ENCODE data around the gene LLCFC1. TPM values are rescaled to one million over a fixed set of nuclear protein-coding genes. Genes with fewer than 3 reads are reported as not detected.
"Not testable (repeated sequence)": the region's sequence is repeated elsewhere in the genome, so short reads cannot be mapped to it uniquely, and the experiment has no call there.

LLCFC1 gene
- total RNA-seq, 2 experiments from 2014 or later = not detected

- Mint-ChIP-seq H3K27ac (no peak overlapping the region), H3K27me3 (ENCODE audit: low read depth) (peaks cover 12% of the 10 kb centered on the region), H3K4me1 (ENCODE audit: low read depth) (no peaks in the 10 kb centered on the region), H3K36me3 (ENCODE audit: low read depth) (no peaks in the 10 kb centered on the region), H3K4me3 (no peak overlapping the region), H3K9me3 (ENCODE audit: insufficient read depth) (no peaks in the 10 kb centered on the region)
- ATAC-seq (no peak), DNase-seq (no peak)
- ChIA-PET CTCF (no interaction called here), POLR2A (no interaction called here)
Observed at GRCh38 chr7:142968229-142968628, 28.9 kb downstream of the LLCFC1 start.

GRCh38 chr7:142969183-142969582, 29.9 kb downstream of the LLCFC1 start:
- Mint-ChIP-seq H3K4me3 (no peak overlapping the region), H3K27me3 (ENCODE audit: low read depth) (peaks cover 9% of the 10 kb centered on the region), H3K27ac (no peak overlapping the region), H3K36me3 (ENCODE audit: low read depth) (no peaks in the 10 kb centered on the region), H3K4me1 (ENCODE audit: low read depth) (no peaks in the 10 kb centered on the region), H3K9me3 (ENCODE audit: insufficient read depth) (no peaks in the 10 kb centered on the region)
- CTCF ChIA-PET = interaction anchor here (0.9 kb wide), 1 partner anchor 96 kb away, joined by 4 read pairs; no protein-coding TSS in a partner anchor
- ATAC-seq = no peak
- POLR2A ChIA-PET = no interaction called here
- no peak for DNase-seq

DNA sequence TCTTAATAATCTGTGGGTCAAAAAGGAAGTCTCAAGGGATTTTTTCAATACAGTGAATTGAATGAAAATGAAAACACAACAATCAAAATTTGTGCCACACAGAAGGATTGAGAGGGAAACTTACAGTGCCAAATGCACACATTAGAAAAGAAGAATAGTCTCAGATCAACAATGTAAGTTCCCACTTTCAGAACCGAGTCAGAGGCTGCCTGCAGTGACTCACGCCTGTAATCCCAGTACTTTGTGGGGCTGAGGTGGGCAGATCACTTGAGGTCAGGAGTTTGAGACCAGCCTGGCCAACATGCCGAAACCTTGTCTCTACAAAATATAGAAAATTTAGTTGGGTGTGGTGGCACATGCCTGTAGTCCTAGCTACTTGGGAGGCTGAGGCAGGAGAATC, 35.3 kb downstream of the LLCFC1 start:
- no peaks in the 10 kb centered on the region for H3K9me3 Mint-ChIP-seq (ENCODE audit: insufficient read depth)
- H3K27ac Mint-ChIP-seq = no peak overlapping the region
- DNase-seq = no peak
- no peaks in the 10 kb centered on the region for H3K36me3 Mint-ChIP-seq (ENCODE audit: low read depth)
- POLR2A ChIA-PET = no interaction called here
- H3K27me3 Mint-ChIP-seq (ENCODE audit: low read depth) = peaks cover 12% of the 10 kb centered on the region
- H3K4me1 Mint-ChIP-seq (ENCODE audit: low read depth) = no peaks in the 10 kb centered on the region
- CTCF ChIA-PET = interaction anchor here (0.9 to 1.3 kb wide), 2 partner anchors 14 to 93 kb away, joined by 3 to 4 read pairs; no protein-coding TSS in a partner anchor
- H3K4me3 Mint-ChIP-seq = no peak overlapping the region
- ATAC-seq = no peak

- ATAC-seq; H3K4me3 Mint-ChIP-seq; DNase-seq; H3K9me3 Mint-ChIP-seq (ENCODE audit: insufficient read depth); H3K4me1 Mint-ChIP-seq (ENCODE audit: low read depth); POLR2A ChIA-PET; CTCF ChIA-PET; H3K27ac Mint-ChIP-seq; H3K36me3 Mint-ChIP-seq (ENCODE audit: low read depth): not testable (repeated sequence)
- peaks cover 26% of the 10 kb centered on the region for H3K27me3 Mint-ChIP-seq (ENCODE audit: low read depth)
Observed at GRCh38 chr7:142978402-142978801, 39.1 kb downstream of the LLCFC1 start.

GRCh38 chr7:142983825-142984224, 44.5 kb downstream of the LLCFC1 start:
- Mint-ChIP-seq H3K9me3 (ENCODE audit: insufficient read depth) (no peaks in the 10 kb centered on the region), H3K27me3 (ENCODE audit: low read depth) (peaks cover 22% of the 10 kb centered on the region), H3K4me1 (ENCODE audit: low read depth) (no peaks in the 10 kb centered on the region), H3K36me3 (ENCODE audit: low read depth) (no peaks in the 10 kb centered on the region), H3K27ac (no peak overlapping the region), H3K4me3 (no peak overlapping the region)
- POLR2A ChIA-PET = no interaction called here
- CTCF ChIA-PET = interaction anchor here (0.8 kb wide), 1 partner anchor 19 kb away, joined by 3 read pairs; no protein-coding TSS in a partner anchor
- DNase-seq = no peak
- ATAC-seq = no peak

- POLR2A ChIA-PET = no interaction called here
Observed at GRCh38 chr7:142984297-142984696, 45.0 kb downstream of the LLCFC1 start.

More at GRCh38 chr7:142984297-142984696, 45.0 kb downstream of the LLCFC1 start:
- Mint-ChIP-seq H3K4me1 (ENCODE audit: low read depth) (no peaks in the 10 kb centered on the region), H3K9me3 (ENCODE audit: insufficient read depth) (no peaks in the 10 kb centered on the region), H3K27me3 (ENCODE audit: low read depth) (peaks cover 21% of the 10 kb centered on the region), H3K27ac (no peak overlapping the region), H3K4me3 (no peak overlapping the region), H3K36me3 (ENCODE audit: low read depth) (no peaks in the 10 kb centered on the region)
- CTCF ChIA-PET = interaction anchor here (0.8 kb wide), 1 partner anchor 18 kb away, joined by 3 read pairs; no protein-coding TSS in a partner anchor
- DNase-seq (no peak), ATAC-seq (no peak)

Other genes with a start within 250 kb of the LLCFC1 start
- gene PRSS1, start 190.0 kb upstream of the LLCFC1 start, total RNA-seq = not detected
- gene PRSS2, start 168.5 kb upstream of the LLCFC1 start, total RNA-seq = not detected
- gene EPHB6, start 84.4 kb upstream of the LLCFC1 start, total RNA-seq = 1 to 10 TPM; 7.0 TPM
- gene TRPV6, start 53.7 kb upstream of the LLCFC1 start, total RNA-seq = not detected
- not detected for gene TRPV5, start 5.7 kb upstream of the LLCFC1 start, total RNA-seq
- gene KEL, start 22.9 kb downstream of the LLCFC1 start, total RNA-seq = 1 to 10 TPM; 1.0 to 1.1 TPM
- gene OR9A2, start 87.6 kb downstream of the LLCFC1 start, total RNA-seq = not detected
- gene OR6V1, start 112.9 kb downstream of the LLCFC1 start, total RNA-seq = not detected
- gene PIP, start 192.6 kb downstream of the LLCFC1 start, total RNA-seq = not detected
- gene TAS2R39, start 243.9 kb downstream of the LLCFC1 start, total RNA-seq = not detected